ENCODE data around the gene ESRRG. TPM values are rescaled to one million over a fixed set of nuclear protein-coding genes. Genes with fewer than 3 reads are reported as not detected.

The ESRRG gene
- polyA plus RNA-seq, 4 donors = 38.0 to 57.4 (median 50.7) TPM

DNA sequence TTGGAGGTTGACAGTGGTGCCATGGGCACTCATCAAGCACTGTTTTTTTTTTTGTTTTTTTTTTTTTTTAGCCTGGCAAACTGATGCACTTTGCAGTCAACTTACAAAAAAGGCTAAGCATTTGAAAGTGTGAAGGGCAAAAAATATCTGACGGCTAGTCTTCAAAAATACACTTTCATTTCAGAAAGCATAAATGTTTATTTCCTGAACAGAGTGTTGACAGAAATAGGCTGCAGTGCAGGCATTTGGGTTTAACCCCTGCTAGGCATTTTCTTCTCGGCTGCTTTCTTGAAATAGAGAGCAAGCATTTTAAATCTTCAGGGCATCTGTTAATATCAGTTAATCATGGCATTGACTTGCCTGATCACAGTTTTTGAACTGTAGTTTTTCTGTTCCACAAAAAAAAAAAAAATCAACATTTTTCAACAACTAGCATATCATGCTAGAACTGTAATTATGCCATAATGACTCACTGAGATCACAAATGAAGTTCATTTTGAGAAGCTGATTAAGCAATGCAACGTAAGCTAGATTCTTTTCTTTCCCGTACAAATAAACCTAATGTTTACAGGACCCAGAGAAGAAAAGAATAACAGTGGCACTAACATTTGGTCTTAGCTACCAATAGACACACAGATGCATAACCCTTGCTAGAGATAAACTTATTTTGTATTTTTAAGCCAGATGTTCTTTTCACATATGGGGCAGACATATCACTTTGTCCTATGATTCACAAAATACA lies 199.6 kb downstream of the ESRRG start:
- DNase-seq (ENCODE audit: low read depth in 4 of 4, low spot score in 3 of 4) = no peak

DNA sequence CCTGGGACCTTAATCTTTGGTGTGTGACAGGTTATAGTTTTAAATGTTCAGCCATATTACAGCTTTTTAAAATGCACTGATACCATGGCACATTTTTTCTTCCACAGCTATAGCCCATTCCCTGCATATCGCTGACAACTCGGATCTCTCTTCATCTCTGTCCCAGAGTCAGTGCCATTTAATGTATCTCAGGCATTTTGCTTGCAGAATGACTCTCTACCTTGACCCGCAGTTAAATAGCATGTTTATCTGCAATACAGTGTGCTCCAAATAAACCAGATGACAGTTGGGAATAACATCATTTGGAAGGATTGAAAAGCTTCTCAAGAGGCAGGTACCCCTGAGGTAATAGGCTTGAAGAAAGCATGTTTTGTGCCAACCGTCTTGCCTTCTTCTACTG lies 200.2 kb downstream of the ESRRG start:
- no peak for DNase-seq (ENCODE audit: low read depth in 4 of 4, low spot score in 3 of 4)

DNA sequence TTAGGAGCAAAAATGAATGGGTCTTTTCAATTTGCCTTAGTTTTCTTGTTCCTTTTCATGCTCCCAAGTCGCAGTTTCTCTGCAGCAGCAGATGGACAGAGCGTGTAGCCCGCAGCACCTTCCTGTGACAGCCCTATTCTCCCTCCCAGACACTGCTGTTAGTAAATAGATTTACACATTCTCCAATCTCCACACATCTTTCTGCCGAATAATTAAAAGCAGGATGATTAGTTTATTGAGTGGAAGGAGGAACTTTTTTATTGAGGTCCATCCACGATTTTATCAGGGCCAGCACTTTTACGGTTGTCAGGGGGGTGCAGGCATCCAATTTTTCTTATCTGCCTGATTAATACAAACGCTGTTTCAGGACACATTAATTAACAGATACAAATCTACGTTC lies 201.8 kb downstream of the ESRRG start:
- no peak for DNase-seq (ENCODE audit: low read depth in 4 of 4, low spot score in 3 of 4)

DNA sequence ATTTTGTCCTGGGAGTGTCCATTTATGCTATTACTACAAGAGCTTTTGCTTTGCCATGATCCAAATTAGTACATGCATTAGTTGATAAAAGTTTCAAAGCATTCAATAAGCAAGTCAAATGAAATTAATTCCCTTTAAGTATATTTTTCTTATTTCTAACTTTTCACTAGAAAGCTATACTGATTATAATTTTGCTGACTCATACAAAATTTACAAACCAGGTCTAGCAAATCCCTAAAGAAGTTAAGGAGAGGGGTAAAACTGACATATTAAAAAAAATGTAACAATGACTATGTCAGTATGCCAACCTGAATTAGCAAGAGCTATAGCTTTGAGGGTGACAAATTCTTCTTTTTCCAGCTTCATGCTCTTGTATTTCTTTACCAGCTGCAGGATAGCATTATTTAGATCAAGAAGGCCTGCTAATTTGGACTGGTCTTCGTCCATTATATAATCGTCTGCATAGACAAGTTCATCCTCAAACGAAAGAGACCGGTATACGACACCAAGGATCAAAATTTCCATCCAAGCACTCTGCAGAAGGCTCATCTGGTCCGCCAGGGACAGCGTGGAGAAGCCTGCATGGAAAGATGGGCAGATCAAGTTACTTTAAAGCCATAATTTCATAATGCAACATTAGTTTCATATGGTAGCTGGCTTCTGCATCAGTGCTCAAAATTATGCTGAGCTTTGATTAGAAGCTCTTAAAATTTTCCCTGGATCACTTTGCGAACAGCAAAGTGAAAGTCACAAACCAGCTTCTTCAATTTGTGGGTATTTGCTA lies 204.2 kb downstream of the ESRRG start:
- DNase-seq (ENCODE audit: low read depth in 4 of 4, low spot score in 3 of 4) = no peak

DNA sequence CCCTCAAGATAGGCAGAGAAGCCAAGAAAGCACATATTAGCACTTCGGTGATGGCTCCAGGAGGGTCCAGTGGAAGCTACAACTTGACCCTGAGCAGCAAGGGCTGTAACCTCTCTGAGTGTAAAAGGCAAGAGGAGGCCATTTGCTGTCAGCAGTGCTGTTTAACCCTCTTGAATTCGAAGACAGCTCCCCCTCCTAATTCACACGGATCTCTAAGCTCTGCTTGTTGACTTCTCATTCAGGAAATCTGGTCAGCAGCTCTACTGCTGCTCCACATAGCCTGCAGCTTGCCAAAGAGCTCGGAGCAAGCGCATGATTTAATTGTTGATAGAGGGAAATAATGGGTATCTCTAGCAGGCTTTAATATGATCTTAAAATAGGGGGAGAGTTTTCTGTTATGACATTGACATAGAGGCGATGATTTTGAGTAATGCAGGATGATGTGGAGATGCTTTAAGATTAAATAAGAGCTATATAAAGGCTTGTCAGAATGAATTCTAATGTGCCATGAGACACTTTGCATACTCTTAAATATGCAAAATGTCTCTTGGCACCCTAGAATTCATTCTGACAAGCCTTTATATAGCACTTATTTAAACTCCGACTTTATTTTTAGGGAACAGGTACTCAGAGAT lies 220.6 kb downstream of the ESRRG start:
- no peak for DNase-seq (ENCODE audit: low read depth in 4 of 4, low spot score in 3 of 4)

DNA sequence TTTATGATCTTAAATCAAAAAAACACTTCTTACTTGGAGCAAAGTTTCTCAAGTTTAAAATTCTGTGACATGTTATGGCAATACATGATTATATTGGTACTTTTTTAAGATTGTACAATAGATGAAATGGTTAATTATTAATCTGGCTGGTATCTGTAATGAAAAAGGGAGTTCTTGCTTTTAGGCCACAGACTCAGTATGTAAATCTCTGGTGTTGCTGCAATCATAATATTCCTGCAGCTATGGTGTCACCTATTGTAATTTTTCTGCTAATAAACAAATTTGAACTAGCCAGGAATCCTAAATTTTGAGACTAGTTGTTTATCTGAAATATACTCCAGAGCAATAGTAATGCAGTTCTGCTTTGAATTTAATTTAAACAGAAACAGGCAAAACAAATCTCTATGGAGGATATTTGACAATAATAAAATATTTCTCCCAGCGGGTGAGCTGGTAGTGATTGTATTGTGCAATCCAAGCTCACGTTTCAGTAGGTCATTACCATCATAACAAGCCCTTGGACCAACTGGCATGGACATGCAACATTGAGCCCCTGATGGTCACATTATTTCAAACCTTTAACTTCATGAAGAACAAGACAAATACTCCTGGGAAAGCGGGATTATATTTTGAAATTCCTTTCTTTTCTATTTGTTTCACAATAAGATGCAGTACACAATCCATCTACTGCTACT lies 222.8 kb downstream of the ESRRG start:
- no peak for DNase-seq (ENCODE audit: low read depth in 4 of 4, low spot score in 3 of 4)

DNA sequence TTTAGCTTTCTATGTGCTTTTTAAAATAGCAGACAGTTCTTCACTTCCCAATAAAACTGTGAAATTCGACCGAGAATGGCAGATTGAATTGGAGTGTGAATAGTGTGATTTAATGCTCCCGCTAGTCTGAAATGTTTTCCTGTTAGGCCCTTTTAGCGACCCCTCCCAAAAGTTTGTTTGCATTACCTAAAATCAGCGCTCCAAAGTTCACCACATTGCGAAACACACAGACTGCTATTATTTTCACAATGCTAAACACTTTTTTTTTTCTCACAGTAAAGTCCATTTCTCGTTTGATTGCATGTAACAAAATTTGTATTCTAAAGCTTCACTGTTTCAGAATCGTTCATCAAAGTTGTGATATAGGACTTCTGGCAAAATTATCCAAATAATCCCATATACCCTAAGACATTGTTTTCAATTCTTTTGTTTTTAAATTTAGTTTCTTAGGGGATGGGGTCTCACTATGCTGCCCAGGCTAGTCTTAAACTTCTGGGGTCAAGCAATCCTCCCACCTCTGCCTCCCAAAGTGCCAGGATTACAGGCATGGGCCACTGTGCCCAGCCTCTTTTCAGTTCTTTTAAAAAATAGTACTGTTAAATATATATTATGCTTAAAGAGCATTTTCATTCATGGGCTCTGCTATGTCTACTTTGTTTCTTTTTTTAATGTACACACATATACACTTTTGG lies 223.5 kb downstream of the ESRRG start:
- no peak for DNase-seq (ENCODE audit: low read depth in 4 of 4, low spot score in 3 of 4)

DNA sequence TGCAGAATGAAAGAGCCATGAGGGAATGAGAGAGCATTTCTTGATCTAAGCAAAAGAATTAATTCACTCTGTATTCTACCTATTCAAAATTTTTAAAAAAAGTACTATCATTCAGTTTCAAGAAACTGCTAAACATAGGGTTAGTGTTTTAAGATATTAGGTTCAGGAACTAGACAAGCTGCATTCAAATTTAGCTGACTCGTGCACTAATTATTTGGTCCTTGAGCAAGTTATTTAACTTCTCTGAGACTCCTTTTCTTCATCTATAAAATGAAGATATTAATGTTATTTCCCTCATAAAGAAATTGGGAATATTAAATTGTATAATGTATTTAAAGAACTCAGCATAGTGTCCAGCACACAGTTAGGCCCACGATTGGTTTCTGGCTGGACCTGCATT lies 225.0 kb downstream of the ESRRG start:
- no peak for DNase-seq (ENCODE audit: low read depth in 4 of 4, low spot score in 3 of 4)

DNA sequence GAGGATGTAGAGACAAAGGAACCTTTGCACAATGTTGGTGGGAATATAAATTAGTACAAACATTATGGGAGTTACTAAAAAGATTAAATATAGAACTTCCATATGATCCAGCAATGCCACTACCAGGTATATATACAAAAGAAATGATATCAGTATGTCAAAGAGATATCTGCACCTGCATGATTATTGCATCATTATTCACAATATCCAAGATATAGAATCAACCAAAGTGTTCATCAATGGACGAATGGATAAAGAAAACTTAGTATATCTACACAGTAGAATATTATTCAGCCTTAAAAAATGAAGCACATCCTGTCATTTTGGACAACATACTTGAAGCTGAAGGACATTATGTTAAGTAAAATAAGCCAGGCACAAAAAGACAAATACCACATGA lies 238.2 kb downstream of the ESRRG start:
- DNase-seq (ENCODE audit: low read depth in 4 of 4, low spot score in 3 of 4) = no peak

DNA sequence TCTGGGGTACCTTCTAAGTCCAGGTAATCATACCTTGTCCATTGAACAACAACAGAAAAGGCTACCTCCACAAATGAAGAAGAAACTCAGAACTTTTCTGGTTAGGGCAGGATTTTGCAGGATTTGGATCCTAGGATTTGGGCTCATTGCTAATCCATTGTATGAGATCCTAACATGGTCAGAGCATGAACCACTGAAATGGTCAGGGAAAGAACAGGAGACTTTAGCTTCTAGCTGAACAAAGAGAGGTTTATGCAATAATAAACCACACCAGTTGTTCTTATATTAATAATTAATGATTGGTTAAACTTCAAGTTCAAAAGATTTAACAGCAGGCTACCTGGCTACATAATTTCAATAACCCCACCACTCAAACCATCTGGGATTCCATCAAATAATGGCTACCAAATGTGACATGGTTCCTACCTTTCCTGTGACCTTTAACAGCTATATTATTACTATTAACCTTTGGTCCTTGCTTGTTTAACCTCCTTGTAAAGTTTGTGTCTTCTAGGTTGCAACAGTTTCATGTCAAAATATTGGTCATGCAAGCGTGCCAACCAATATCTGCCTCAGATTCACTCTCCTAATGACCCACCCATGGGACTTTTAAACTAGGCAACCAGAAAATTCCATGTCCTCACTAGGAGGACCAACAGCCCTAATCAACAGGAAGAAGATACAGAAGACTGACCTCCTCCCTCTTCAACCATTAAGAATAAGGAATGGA lies 239.4 kb downstream of the ESRRG start:
- DNase-seq (ENCODE audit: low read depth in 4 of 4, low spot score in 3 of 4) = no peak

DNA sequence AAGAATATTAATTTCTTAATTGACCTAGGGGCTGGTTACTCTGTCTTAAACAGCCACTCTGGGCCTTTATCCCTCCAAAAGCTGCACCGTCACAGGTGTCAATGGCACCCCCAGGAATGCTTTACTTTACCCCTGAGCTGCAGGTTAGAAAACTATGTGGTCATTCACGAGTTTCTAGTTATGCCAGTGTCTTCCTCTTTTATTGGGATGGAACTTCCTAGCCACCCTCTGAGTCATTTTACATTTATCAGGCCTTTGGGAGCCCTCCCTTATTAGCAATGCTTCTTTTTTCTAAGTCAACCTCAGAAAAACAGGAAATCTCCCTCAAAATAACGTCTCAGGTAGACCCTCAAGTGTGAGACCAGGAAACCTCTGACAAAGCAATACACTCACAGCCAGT lies 240.6 kb downstream of the ESRRG start:
- DNase-seq (ENCODE audit: low read depth in 4 of 4, low spot score in 3 of 4) = no peak

DNA sequence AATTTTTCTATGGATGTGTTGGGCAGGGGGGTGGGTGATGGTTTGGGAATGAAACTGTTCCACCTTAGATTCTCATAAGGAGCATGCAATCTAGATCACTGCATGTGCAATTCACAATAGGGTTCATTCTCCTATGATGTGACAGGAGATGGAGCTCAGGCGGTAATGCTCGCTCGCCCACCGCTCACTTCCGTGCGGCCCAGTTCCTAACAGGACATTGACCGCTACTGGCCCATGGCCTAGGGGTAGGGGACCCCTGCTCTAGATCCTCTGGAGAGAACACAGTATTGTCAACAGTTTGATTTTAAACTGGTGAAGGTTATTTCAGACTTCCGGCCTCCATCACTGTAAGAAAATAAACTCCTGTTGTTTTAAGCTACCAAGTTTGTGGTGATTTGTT lies 245.0 kb downstream of the ESRRG start:
- DNase-seq (ENCODE audit: low read depth in 4 of 4, low spot score in 3 of 4) = no peak

DNA sequence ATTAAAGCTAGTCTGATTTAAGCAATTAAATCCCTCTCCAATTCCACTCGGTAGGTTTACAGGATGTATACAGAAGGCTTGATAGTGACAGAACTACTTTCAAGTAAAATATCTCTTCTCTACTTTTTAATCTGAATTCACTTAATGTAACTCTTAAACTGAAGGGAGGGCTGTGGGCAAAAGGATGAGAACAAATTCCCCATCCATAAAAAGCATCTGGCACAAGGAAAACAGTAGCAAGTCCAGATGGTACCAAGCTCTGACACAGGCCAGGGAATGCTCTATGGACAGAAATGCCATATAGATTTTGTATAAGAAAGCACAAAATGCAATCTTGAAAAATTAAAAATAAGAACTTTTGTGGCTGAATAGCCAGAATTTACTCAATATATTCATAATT lies 246.9 kb downstream of the ESRRG start:
- no peak for DNase-seq (ENCODE audit: low read depth in 4 of 4, low spot score in 3 of 4)

DNA sequence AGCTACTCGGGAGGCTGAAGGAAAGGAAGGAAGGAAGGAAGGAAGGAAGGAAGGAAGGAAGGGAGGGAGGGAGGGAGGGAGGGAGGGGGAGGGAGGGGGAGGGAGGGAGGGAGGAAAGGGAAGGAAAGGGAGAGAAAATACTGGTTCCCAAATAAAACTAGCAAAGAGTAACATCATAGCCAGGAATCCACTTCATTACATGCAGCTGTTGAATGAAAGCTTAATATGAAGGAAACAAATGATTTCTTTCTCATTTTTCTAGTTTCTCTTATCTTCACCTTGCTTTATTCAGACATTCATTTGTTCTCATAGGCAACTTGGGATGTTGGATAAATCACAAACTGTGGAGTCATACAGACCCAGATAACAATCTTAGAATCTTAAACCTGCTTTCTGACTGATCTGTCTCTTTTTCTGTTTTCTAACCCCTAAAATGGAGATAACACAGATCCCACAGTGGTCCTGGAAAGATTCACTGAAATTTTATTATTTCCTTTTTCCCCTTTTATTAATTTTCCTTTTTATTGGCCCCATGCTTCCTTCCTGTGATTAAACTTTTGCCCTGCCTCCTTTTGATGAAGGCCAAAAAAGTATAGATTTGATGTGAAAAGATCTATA lies 247.5 kb downstream of the ESRRG start:
- DNase-seq (ENCODE audit: low read depth in 4 of 4, low spot score in 3 of 4) = no peak

DNA sequence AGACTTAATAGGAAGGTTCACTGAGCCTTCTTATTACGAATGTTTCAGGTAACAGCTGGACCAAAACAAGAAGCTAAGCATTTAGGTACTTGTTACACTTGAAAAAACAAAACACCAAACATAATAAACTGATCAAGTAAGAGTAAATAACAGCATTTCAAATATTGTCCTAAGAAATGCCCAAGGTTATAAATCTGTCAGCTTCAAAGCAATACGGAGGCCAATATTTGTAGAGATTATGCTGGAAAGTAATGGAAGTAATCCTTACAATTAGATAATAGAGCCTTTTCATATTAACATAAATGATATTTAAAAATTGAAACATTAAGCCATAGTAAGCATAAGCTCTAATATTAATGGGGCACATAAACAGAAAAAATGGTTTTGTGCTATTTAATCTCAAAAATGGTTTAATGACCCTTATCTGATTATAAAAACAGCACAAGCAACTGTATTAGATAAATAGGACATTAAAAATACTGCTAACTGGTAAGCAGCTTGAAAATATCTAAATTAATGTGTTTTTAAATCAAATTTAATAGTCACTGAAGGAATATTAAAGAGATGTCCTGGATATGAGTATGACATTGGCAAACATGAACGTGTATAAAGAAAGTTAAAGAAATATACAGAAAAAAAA lies 256.9 kb downstream of the ESRRG start:
- no peak for DNase-seq (ENCODE audit: low read depth in 4 of 4, low spot score in 3 of 4)

DNA sequence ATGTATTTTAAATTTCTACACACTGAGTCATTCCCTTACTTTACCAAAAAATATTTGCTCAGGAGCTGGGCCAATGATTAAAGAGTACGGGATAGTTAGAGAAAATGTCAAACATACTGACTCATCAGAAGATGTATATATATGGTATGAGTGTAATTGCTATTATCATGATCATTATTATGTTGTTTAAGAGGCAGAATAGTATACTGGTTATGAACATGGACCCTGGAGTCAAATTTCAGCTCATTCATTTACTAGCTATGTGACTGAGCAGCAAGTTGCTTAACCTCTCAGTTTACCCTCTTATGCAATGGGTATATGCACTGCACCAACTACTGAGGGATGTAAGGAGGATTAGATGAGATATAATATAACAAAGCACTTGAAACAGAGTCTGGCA lies 258.7 kb downstream of the ESRRG start:
- DNase-seq (ENCODE audit: low read depth in 4 of 4, low spot score in 3 of 4) = no peak

DNA sequence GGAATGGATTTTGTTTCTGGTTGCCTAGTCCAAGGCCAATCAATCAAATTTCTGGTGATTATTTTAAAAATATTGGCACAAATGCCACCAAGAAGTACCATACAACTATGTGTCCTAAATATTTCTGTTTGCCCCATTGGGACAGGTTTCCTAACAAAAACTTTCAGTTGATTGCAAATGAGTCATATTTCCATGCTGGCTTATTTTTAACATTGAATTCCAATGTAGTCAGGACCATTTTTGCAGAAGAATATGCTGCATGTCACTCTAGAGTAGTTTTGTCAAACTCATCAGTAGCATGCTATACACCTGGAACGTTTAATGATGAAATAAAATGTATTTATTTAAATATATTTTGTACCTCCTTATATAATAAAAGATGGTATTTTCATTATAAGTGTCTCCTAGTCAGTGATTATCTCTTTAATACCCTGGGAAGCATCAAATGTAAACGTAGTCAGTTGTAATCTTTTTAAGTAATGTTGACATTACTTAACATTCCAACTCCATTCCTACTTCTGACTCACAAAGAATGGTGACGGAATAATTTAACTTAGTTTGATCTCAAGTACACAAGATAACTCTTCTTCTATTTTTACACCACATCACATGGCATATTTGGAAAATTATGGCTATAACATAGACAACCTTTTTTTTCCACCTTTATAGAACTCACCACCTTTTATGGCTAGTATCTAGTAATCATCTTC lies 261.0 kb downstream of the ESRRG start:
- DNase-seq (ENCODE audit: low read depth in 4 of 4, low spot score in 3 of 4) = no peak

DNA sequence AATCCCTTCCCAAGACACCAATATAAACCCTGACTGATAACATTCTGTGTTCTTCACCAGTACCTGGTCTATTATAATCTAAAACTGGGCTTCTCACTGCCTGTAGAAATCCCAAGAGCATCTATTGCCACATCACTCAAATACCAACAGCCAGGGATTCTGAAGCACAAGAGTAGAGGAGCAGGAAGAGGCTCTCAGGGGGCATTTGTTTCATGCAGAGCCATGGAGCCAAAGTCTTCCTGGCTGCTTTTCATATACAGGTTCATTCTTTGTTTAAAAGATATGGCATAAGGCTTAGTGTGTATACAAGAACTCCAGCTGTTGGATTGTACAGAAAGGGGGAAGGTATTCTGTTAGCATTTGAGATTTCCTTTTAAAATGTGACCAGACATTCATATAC lies 261.8 kb downstream of the ESRRG start:
- DNase-seq (ENCODE audit: low read depth in 4 of 4, low spot score in 3 of 4) = no peak
